GM23338 (cell line): Measurements from ENCODE around the gene CCDC179. TPM values are rescaled to one million over a fixed set of nuclear protein-coding genes. Genes with fewer than 3 reads are reported as not detected.

Source experiments
- ATAC-seq: fragments of 200-7000 bp; cut with Tn5 transposase; 3 replicates; pipeline ENCODE4 v1.9.1; 2020
- DNase-seq: peaks from one replicate; pipeline ENCODE4 v3.0.0-alpha.2; 2015; ENCODE audit warnings: low spot score
- H2AFZ ChIP-seq: fragments of 200-600 bp; sonication (generic); 2 replicates; pipeline ENCODE4 v1.8.0; 2016; ENCODE audit warnings: antibody characterized with exemption, mild to moderate bottlenecking, moderate library complexity
- H3F3A ChIP-seq: fragments of 200-600 bp; sonication (generic); replicated peaks from 2 replicates; pipeline ENCODE4 v1.8.0; 2017; ENCODE audit warnings: antibody characterized with exemption, mixed run types, low read depth
- H3K27ac ChIP-seq: fragments of 200-600 bp; sonication (generic); 2 replicates; pipeline ENCODE4 v1.6.1; 2016; ENCODE audit warnings: low read depth
- H3K27me3 ChIP-seq: fragments of 200-600 bp; sonication (generic); 2 replicates; pipeline ENCODE4 v1.8.0; 2016; ENCODE audit warnings: mild to moderate bottlenecking, mixed run types, moderate library complexity; ENCODE audit not compliant: insufficient read depth
- H3K36me3 ChIP-seq: fragments of 200-600 bp; sonication (generic); 2 replicates; pipeline ENCODE4 v1.8.0; 2016; ENCODE audit warnings: mild to moderate bottlenecking; ENCODE audit not compliant: insufficient read depth
- H3K4me1 ChIP-seq: fragments of 200-600 bp; sonication (generic); 2 replicates; pipeline ENCODE4 v1.8.0; 2016; ENCODE audit warnings: mild to moderate bottlenecking, moderate library complexity; ENCODE audit not compliant: insufficient read depth
- H3K4me2 ChIP-seq: fragments of 200-600 bp; sonication (generic); 2 replicates; pipeline ENCODE4 v1.7.1; 2017; ENCODE audit warnings: mixed run types
- H3K4me3 ChIP-seq: fragments of 200-600 bp; sonication (generic); 2 replicates; pipeline ENCODE4 v1.6.1; 2016; ENCODE audit warnings: mixed run types
- H3K79me2 ChIP-seq: fragments of 200-600 bp; sonication (generic); replicated peaks from 2 replicates; pipeline ENCODE4 v1.8.0; 2017; ENCODE audit warnings: mild to moderate bottlenecking; ENCODE audit not compliant: insufficient read depth
- H3K9me2 ChIP-seq: fragments of 200-600 bp; sonication (generic); 2 replicates; pipeline ENCODE4 v1.8.0; 2017; ENCODE audit not compliant: insufficient read depth
- H4K20me1 ChIP-seq: fragments of 200-600 bp; sonication (generic); replicated peaks from 2 replicates; pipeline ENCODE4 v1.8.0; 2017; ENCODE audit warnings: mild to moderate bottlenecking; ENCODE audit not compliant: insufficient read depth
- H3K27ac Mint-ChIP-seq: 2 replicates; pipeline ENCODE4 v1.8.0; 2020; ENCODE audit warnings: inconsistent platforms, mild to moderate bottlenecking, moderate library complexity, mixed read lengths
- H3K27me3 Mint-ChIP-seq: 3 replicates; pipeline ENCODE4 v1.8.0; 2022; ENCODE audit warnings: low read depth, mild to moderate bottlenecking, moderate library complexity, mixed read lengths, inconsistent platforms; ENCODE audit not compliant: insufficient read depth, poor library complexity
- H3K36me3 Mint-ChIP-seq: 3 replicates; pipeline ENCODE4 v1.8.0; 2021; ENCODE audit warnings: low read depth, mild to moderate bottlenecking, inconsistent platforms, moderate library complexity, mixed read lengths
- H3K4me1 Mint-ChIP-seq: 3 replicates; pipeline ENCODE4 v1.8.0; 2020; ENCODE audit warnings: mild to moderate bottlenecking, inconsistent platforms, mixed read lengths
- H3K4me3 Mint-ChIP-seq: 3 replicates; pipeline ENCODE4 v1.8.0; 2021; ENCODE audit warnings: moderate library complexity, mild to moderate bottlenecking, inconsistent platforms, mixed read lengths
- H3K9me3 Mint-ChIP-seq: 3 replicates; pipeline ENCODE4 v1.8.0; 2020; ENCODE audit warnings: moderate library complexity, mild to moderate bottlenecking, inconsistent platforms, mixed read lengths
- EZH2 ChIP-seq: fragments of 200-600 bp; sonication (generic); IDR thresholded peaks from one replicate; pipeline ENCODE4 v1.8.0; 2017; ENCODE audit warnings: antibody characterized with exemption, mild to moderate bottlenecking, low read depth; ENCODE audit not compliant: unreplicated experiment
- JUNB ChIP-seq: IDR thresholded peaks from one replicate; pipeline ENCODE4 v1.6.1; 2016; ENCODE audit warnings: antibody characterized with exemption; ENCODE audit not compliant: unreplicated experiment
- POLR2AphosphoS5 ChIP-seq: IDR thresholded peaks from 2 replicates; pipeline ENCODE4 v1.6.1; 2016; ENCODE audit warnings: antibody characterized with exemption, low read depth
- STAT1 ChIP-seq: IDR thresholded peaks from one replicate; pipeline ENCODE4 v1.6.1; 2016; ENCODE audit warnings: antibody characterized with exemption; ENCODE audit not compliant: unreplicated experiment
- ZNF114 ChIP-seq: fragments of 250-450 bp; sonication (Bioruptor Pico); IDR thresholded peaks from 2 replicates; pipeline ENCODE4 v1.5.0; 2020; ENCODE audit warnings: mild to moderate bottlenecking, moderate library complexity
- ZNF331 ChIP-seq: fragments of 250-450 bp; sonication (Bioruptor Pico); IDR thresholded peaks from 2 replicates; pipeline ENCODE4 v1.5.0; 2020; ENCODE audit warnings: low read depth, mild to moderate bottlenecking, moderate library complexity
- polyA plus RNA-seq: library from polyadenylated mRNA; unstranded; fragments of >200 nt; fragmentation: Nextera tagmentation; extraction: Ambion mirVana; gene quantifications from 2 replicates; pipeline ENCODE4 v1.2.1, GENCODE V29; 2016
- total RNA-seq: library from RNA; depleted of rRNA; stranded (reverse); fragments of >200 nt; shearing (Covaris generic); gene quantifications from 2 replicates; pipeline ENCODE4 v1.2.3, GENCODE V29; 2014
- TF ChIP-seq, protein P1 (sequence below): fragments of 250-450 bp; sonication (Bioruptor Pico); IDR thresholded peaks from 2 replicates; pipeline ENCODE4 v1.5.0; 2020; ENCODE audit warnings: mild to moderate bottlenecking, moderate library complexity
- TF ChIP-seq, protein P2 (sequence below): IDR thresholded peaks from one replicate; pipeline ENCODE4 v1.6.1; 2018; ENCODE audit warnings: antibody characterized with exemption; ENCODE audit not compliant: unreplicated experiment

CCDC179 gene
- total and polyA plus RNA-seq, 2 experiments from 2014 or later, result not detected

DNA sequence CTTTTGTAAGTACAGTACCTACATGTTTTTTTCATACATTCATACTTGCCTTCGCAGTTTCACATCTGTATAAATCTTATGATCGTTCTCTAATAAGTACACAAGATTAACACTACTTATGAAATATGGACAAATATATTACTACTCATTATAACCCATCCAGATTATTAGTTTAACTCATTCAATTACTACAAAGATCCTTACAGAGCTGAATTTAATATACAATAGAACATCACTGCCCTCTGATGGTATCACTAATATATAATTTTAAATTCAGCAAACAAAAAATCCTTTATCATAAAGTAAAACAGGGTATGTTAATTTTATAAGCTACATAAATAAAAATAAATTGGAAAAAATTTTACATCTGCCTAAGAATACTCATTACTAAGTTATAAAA is 38.1 kb downstream of the CCDC179 start:
- H3K27ac ChIP-seq, result no peak overlapping the region
- H3K27me3 Mint-ChIP-seq, result no peaks in the 10 kb centered on the region
- TF ChIP-seq ZNF331 (CRISPR knock-in tag), result no peak
- no peak for TF ChIP-seq STAT1
- TF ChIP-seq, protein P1, sequence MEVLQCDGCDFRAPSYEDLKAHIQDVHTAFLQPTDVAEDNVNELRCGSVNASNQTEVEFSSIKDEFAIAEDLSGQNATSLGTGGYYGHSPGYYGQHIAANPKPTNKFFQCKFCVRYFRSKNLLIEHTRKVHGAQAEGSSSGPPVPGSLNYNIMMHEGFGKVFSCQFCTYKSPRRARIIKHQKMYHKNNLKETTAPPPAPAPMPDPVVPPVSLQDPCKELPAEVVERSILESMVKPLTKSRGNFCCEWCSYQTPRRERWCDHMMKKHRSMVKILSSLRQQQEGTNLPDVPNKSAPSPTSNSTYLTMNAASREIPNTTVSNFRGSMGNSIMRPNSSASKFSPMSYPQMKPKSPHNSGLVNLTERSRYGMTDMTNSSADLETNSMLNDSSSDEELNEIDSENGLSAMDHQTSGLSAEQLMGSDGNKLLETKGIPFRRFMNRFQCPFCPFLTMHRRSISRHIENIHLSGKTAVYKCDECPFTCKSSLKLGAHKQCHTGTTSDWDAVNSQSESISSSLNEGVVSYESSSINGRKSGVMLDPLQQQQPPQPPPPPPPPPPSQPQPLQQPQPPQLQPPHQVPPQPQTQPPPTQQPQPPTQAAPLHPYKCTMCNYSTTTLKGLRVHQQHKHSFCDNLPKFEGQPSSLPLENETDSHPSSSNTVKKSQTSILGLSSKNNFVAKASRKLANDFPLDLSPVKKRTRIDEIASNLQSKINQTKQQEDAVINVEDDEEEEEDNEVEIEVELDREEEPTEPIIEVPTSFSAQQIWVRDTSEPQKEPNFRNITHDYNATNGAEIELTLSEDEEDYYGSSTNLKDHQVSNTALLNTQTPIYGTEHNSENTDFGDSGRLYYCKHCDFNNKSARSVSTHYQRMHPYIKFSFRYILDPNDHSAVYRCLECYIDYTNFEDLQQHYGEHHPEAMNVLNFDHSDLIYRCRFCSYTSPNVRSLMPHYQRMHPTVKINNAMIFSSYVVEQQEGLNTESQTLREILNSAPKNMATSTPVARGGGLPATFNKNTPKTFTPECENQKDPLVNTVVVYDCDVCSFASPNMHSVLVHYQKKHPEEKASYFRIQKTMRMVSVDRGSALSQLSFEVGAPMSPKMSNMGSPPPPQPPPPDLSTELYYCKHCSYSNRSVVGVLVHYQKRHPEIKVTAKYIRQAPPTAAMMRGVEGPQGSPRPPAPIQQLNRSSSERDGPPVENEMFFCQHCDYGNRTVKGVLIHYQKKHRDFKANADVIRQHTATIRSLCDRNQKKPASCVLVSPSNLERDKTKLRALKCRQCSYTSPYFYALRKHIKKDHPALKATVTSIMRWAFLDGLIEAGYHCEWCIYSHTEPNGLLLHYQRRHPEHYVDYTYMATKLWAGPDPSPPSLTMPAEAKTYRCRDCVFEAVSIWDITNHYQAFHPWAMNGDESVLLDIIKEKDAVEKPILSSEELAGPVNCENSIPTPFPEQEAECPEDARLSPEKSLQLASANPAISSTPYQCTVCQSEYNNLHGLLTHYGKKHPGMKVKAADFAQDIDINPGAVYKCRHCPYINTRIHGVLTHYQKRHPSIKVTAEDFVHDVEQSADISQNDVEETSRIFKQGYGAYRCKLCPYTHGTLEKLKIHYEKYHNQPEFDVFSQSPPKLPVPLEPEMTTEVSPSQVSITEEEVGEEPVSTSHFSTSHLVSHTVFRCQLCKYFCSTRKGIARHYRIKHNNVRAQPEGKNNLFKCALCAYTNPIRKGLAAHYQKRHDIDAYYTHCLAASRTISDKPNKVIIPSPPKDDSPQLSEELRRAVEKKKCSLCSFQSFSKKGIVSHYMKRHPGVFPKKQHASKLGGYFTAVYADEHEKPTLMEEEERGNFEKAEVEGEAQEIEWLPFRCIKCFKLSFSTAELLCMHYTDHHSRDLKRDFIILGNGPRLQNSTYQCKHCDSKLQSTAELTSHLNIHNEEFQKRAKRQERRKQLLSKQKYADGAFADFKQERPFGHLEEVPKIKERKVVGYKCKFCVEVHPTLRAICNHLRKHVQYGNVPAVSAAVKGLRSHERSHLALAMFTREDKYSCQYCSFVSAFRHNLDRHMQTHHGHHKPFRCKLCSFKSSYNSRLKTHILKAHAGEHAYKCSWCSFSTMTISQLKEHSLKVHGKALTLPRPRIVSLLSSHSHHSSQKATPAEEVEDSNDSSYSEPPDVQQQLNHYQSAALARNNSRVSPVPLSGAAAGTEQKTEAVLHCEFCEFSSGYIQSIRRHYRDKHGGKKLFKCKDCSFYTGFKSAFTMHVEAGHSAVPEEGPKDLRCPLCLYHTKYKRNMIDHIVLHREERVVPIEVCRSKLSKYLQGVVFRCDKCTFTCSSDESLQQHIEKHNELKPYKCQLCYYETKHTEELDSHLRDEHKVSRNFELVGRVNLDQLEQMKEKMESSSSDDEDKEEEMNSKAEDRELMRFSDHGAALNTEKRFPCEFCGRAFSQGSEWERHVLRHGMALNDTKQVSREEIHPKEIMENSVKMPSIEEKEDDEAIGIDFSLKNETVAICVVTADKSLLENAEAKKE (CRISPR knock-in tag), result no peak
- TF ChIP-seq EZH2, result no peak
- no peak overlapping the region for H3K4me3 Mint-ChIP-seq
- no peak overlapping the region for H3K4me3 ChIP-seq
- H3K27ac Mint-ChIP-seq, result no peak overlapping the region
- no peaks in the 10 kb centered on the region for H3K4me1 Mint-ChIP-seq
- no peaks in the 10 kb centered on the region for H4K20me1 ChIP-seq
- DNase-seq, result no peak
- H3K36me3 Mint-ChIP-seq, result no peaks in the 10 kb centered on the region
- no peaks in the 10 kb centered on the region for H3K27me3 ChIP-seq
- H3K9me2 ChIP-seq, result no peaks in the 10 kb centered on the region
- H3K4me1 ChIP-seq, result no peaks in the 10 kb centered on the region
- no peaks in the 10 kb centered on the region for H3K9me3 Mint-ChIP-seq
- ATAC-seq, result no peak
- H3K79me2 ChIP-seq, result no peaks in the 10 kb centered on the region
- H3F3A ChIP-seq, result no peaks in the 10 kb centered on the region
- H3K4me2 ChIP-seq, result no peak overlapping the region
- no peak overlapping the region for H2AFZ ChIP-seq
- no peaks in the 10 kb centered on the region for H3K36me3 ChIP-seq

GRCh38 chr11:22809893-22810292 is 50.4 kb downstream of the CCDC179 start:
- Histone ChIP-seq H3F3A (no peaks in the 10 kb centered on the region), H3K79me2 (no peaks in the 10 kb centered on the region), H3K36me3 (no peaks in the 10 kb centered on the region), H2AFZ (no peak overlapping the region), H3K4me1 (no peaks in the 10 kb centered on the region), H4K20me1 (no peaks in the 10 kb centered on the region), H3K27me3 (no peaks in the 10 kb centered on the region), H3K4me3 (no peak overlapping the region), H3K9me2 (peaks cover 2% of the 10 kb centered on the region; the same call in 1 of the 2 replicates), H3K4me2 (no peak overlapping the region), H3K27ac (no peak overlapping the region)
- Mint-ChIP-seq H3K4me1 (peaks cover 6% of the 10 kb centered on the region; the same call in 2 of the 3 replicates), H3K27me3 (no peaks in the 10 kb centered on the region), H3K9me3 (peaks cover 11% of the 10 kb centered on the region; the same call in 2 of the 3 replicates), H3K27ac (no peak overlapping the region), H3K4me3 (no peak overlapping the region), H3K36me3 (peaks cover 9% of the 10 kb centered on the region; the same call in 2 of the 3 replicates)
- ATAC-seq (no peak), DNase-seq (no peak)
- no peak for TF ChIP-seq EZH2
- TF ChIP-seq POLR2AphosphoS5, result no peak
- no peak for TF ChIP-seq ZNF331 (CRISPR knock-in tag)
- no peak for TF ChIP-seq JUNB
- no peak for TF ChIP-seq ZNF114 (CRISPR knock-in tag)
- TF ChIP-seq, protein P2, sequence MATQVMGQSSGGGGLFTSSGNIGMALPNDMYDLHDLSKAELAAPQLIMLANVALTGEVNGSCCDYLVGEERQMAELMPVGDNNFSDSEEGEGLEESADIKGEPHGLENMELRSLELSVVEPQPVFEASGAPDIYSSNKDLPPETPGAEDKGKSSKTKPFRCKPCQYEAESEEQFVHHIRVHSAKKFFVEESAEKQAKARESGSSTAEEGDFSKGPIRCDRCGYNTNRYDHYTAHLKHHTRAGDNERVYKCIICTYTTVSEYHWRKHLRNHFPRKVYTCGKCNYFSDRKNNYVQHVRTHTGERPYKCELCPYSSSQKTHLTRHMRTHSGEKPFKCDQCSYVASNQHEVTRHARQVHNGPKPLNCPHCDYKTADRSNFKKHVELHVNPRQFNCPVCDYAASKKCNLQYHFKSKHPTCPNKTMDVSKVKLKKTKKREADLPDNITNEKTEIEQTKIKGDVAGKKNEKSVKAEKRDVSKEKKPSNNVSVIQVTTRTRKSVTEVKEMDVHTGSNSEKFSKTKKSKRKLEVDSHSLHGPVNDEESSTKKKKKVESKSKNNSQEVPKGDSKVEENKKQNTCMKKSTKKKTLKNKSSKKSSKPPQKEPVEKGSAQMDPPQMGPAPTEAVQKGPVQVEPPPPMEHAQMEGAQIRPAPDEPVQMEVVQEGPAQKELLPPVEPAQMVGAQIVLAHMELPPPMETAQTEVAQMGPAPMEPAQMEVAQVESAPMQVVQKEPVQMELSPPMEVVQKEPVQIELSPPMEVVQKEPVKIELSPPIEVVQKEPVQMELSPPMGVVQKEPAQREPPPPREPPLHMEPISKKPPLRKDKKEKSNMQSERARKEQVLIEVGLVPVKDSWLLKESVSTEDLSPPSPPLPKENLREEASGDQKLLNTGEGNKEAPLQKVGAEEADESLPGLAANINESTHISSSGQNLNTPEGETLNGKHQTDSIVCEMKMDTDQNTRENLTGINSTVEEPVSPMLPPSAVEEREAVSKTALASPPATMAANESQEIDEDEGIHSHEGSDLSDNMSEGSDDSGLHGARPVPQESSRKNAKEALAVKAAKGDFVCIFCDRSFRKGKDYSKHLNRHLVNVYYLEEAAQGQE, result no peak
